NCI-H2081 (cell line): Measurements from ENCODE around the gene TRMT2A.

Source experiments
- DNase-seq, 2 experiments: peaks; one replicate each; lab custom pipeline; 2025; lab: John Stamatoyannopoulos, UW

Gene TRMT2A

DNA sequence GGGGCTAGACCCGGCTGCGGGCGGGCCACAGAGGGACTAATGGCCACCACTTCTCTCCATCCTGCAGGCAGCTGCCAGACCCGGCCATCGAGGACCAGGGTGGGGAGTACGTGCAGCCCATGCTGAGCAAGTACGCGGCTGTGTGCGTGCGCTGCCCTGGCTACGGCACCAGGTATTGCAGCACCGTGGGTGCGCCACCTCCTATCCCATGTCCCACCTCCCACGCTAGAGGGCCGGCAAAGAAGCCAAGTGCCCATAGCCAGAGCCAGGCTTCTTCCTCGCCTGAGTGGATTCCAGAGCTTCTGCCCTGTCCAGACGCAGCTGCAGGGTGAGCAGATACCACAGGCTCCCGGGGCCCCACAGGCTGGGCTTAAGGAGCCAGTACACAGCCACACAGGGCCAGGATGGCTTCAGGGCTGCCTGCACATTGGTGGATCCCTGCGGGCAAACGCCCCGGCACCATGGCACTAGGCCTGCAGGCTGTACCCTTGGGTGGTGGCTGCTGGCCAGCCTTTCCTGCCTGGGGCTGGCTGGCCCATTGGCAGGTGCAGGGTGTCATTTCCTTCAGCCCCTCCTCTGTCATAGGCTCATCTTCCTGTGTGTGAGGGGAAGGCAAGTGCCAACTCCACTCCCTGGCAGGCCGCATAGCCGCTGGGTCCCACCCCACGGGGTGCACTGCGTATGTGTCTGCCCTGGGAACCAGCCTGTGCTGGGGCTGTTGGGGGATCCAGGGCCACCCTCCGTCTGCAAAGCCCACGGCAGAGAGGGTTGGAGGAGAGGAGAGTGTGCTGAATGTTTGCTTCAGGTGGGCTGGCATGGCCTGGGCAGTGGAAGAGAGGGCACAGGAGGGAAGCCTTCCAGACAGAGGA, 53.5 kb downstream of the TRMT2A start:
- no peak for DNase-seq

DNA sequence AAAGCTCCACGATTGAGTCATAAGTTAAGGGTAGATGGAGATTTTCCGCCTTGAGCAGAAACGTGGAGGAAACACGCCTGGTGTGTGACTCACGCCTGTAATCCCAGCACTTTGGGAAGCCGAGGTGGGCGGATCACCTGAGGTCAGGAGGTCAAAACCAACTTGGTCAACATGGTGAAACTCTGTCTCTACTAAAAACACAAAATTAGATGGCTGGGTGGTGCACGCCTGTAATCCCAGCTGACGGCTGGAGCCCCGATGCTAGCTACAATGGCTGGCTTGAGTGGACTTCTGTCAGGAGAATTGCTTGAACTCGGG, 54.3 kb downstream of the TRMT2A start:
- DNase-seq = no peak

DNA sequence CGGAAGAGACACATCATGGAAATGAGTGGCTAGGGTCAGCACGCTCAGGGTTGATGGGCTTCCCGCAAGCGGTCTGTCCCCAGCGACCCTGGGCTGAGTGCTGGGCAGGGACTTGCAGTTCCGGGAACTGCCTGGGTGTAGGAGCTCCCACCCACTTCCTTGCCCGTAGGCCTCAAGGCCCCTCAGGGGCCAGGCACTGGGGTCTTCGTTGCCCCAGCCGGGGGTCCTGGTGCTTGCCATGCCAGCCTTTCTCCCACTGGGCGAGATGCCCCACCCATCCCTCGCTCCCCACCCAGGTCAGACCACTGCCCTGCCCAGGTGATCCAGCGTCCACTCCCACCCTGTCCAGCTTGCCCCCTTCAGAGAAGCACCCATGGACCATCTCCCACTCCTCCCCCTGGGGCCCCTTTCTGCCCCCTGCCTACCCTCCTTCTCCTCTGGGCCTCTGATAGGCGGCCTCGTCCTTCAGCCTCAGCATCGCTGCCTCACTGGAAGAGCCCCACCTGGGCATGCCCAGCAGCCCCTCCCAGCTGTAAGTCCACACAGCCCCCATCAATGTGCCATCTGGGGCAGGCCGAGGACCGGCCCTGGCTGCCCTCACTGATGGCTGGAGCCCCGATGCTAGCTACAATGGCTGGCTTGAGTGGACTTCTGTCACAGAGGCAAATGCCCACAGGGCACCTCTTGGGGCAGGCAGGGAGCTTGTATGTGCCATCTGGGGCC, 54.8 kb downstream of the TRMT2A start:
- no peak for DNase-seq
